Stomach smooth muscle (tissue), 2 donors: ENCODE results near the gene ITIH3.
"Not testable (repeated sequence)": the region's sequence is repeated elsewhere in the genome, so short reads cannot be mapped to it uniquely, and the experiment has no call there.

ENCODE experiments used
- H3K27ac ChIP-seq: one replicate; pipeline ENCODE4 v1.7.0; 2013; ENCODE audit warnings: mild to moderate bottlenecking, low read length, inconsistent platforms
- H3K27me3 ChIP-seq, 2 donors: one replicate each; pipeline ENCODE4 v1.7.0; 2013; ENCODE audit warnings: low read length in 2 of 2; ENCODE audit not compliant: insufficient read depth in 2 of 2, control insufficient read depth in 1 of 2
- H3K36me3 ChIP-seq, 2 donors: one replicate each; pipeline ENCODE4 v1.7.0; 2013; ENCODE audit warnings: low read length in 2 of 2; ENCODE audit not compliant: control insufficient read depth in 2 of 2, insufficient read depth in 2 of 2
- H3K4me1 ChIP-seq: one replicate; pipeline ENCODE4 v1.7.0; 2013; ENCODE audit warnings: low read length; ENCODE audit not compliant: control insufficient read depth, insufficient read depth
- H3K4me3 ChIP-seq, 2 donors: one replicate each; pipeline ENCODE4 v1.7.0; 2013; ENCODE audit warnings: low read length in 2 of 2
- H3K9ac ChIP-seq, 2 donors: one replicate each; pipeline ENCODE4 v1.7.0; 2013; ENCODE audit warnings: low read length in 2 of 2, mild to moderate bottlenecking in 1 of 2
- H3K9me3 ChIP-seq, 2 donors: one replicate each; pipeline ENCODE4 v1.7.0; 2013; ENCODE audit warnings: low read length in 2 of 2; ENCODE audit not compliant: control insufficient read depth in 2 of 2
- donor health status: healthy.
- donor health status: Pancreatic carcinoma.

The ITIH3 gene

DNA sequence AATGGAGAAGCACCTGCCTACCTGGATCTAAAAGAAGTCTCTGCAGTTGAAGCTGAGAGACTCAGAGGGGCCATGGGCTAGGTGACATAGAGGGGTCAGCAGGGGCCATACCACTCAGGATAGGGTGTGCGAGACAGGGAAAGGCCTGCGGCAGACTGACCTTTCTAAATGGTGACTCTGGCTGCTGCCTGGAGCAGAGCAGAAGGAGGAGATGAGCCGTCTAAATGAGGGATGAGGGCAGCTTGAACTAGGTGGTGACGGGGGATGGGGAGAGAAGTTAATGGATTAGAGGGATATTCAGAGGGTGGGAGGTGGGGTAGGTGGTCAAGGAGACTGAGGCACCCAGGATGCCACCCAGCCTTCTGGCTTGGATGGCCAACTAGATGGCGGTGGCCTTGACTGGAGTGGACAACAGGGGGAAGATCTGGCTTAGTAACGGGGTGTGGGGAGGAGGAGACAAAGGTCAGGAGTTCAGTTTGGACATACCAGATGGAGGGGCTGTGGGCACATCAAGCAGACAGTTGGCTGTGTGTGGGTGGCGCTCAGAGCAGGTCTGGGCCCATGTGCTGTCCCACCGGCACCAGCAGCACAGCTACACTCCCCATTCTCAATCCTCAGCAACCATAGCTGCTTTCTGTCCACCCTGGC lies 20.4 kb upstream of the ITIH3 start:
- Histone ChIP-seq H3K4me3 (no peak overlapping the region), H3K27ac (no peak overlapping the region), H3K9ac (no peak overlapping the region), H3K9me3 (no peaks in the 10 kb centered on the region), H3K36me3 (no peaks in the 10 kb centered on the region), H3K4me1 (peaks cover 15% of the 10 kb centered on the region), H3K27me3 (peaks cover 0 to under 1% of the 10 kb centered on the region in 2 donors)

DNA sequence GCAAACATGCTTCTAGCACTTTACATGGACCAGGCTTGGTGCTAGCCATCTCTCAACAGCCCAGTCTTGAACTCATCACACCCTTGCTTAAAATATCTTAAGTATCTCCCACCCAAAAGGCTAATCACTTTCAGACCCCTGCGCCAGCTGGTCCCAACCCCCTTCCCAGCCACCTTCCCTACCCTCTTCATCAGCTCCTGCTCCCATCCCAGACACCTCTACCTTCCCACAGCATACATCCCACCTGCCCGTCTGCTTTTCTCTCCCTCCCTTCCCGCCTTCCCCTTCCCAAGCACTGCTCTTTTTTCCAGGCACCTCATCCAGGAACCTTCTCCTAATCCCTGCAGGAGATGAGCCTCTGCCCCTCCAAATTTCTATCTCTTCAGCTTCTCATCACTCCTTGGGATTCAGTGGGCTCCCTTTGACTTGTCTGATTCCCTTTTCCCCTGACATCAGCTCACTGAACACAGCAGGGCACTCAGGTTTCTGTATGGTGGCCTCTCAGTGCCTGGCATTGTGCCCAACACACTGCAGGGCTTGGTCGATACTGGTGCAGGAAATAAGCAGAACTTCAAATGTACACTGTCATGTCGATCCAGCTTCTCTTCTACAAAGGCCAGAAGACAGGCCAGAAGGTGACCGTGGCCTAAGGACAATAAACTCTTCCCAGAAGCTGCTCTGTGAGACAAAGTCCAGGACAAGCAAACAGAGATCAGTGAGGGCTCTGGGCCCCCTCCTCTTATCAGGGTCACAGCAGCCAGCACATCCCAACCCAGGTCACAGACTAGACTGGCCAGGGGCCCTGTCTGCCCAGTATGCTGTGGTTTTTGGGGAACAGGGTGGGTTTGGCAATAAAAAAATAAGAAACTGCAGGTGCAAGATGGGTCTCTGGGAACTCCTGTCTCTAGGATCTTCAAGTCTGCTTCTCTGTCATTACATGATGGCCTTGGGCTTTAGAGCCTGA lies 19.4 kb upstream of the ITIH3 start:
- Histone ChIP-seq H3K27ac (no peak overlapping the region), H3K27me3 (peaks cover 0 to 2% of the 10 kb centered on the region in 2 donors), H3K4me3 (no peak overlapping the region), H3K4me1 (peaks cover 6% of the 10 kb centered on the region), H3K36me3 (no peaks in the 10 kb centered on the region), H3K9ac (no peak overlapping the region), H3K9me3 (no peaks in the 10 kb centered on the region)

DNA sequence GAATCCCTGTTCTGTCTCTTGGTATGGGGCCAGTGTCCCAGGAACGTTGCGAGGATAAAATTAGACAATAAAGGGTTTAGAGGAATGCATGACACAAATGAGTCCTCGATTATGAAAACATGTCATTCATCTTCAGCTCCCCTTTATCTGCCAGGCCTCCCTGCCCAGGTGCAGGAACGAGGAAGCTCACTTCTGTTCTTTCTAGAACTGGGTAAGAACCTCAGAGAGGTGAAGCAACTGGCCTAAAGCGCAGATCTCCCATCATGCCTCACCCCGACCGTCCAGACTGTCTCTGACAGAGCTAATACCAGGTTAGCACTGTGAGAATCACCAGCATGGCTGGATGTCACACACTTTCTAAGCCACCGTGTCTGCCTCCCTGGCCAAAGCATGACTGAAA lies 18.7 kb upstream of the ITIH3 start:
- Histone ChIP-seq H3K9ac (no peak overlapping the region), H3K27ac (no peak overlapping the region), H3K9me3 (no peaks in the 10 kb centered on the region), H3K27me3 (peaks cover 0 to 2% of the 10 kb centered on the region in 2 donors), H3K36me3 (no peaks in the 10 kb centered on the region), H3K4me1 (peaks cover 6% of the 10 kb centered on the region), H3K4me3 (no peak overlapping the region)

DNA sequence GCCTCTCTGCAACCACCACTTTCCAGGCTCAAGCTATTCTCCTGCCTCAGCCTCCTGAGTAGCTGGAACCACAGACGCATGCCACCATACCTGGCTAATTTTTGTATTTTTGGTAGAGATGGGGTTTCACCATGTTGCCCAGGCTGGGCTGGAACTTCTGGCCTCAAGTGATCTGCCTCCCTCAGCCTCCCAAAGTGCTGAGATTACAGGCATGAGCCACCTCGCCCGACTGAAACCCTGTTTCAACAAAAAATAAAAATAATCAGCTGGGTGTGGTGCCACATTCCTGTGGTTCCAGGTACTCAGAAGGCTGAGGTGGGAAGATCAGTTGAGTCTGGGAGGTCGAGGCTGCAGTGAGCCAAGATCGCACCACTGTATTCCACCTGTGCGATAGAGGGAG lies 18.1 kb upstream of the ITIH3 start:
- not testable (repeated sequence) for H3K4me1 ChIP-seq, H3K4me3 ChIP-seq, H3K9me3 ChIP-seq, H3K27ac ChIP-seq, H3K36me3 ChIP-seq, H3K27me3 ChIP-seq, H3K9ac ChIP-seq

DNA sequence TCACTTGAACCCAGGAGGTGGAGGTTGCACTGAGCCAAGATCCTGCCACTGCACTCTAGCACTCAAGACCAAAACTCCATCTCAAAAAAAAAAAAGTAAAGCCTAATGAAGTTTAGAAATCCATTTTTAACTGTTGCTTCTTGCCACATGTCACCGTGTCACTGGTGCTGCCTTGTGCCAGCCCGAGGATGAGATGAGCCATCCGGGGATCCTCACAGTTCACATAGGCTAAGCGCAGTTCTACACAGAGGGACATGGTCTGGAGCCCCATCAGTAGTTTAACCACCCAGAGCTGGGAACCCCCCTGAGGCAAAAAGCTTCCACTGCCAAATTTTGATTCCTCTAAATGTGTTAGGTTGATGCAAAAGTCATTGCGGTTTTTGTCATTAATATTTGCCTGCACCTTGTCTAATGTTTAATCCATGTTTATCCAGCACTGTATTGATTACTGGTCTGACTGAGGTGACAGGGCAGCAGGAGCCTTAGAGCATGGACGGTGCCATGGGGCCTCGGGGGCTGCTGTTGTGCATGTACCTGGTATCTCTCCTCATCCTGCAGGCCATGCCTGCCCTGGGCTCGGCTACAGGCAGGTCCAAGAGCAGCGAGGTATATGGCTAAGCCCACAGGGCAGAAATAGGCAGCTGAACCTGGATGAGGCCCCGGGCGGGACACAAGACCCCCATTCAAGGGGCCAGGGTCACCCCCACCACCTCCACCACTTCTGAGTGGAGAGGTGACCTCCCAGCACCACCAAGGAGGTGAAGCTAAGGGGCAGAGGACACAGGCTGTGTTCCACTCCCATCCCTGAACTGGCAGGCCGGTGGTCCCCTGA lies 17.3 kb upstream of the ITIH3 start, which contains the start of gene ITIH1:
Gene ITIH1, plus strand, starts transcription at position 473 of the 832 bp plus-strand sequence. Its CDS starts 17 bp downstream, at position 490.
- H3K36me3 ChIP-seq = no peaks in the 10 kb centered on the region
- H3K9me3 ChIP-seq = no peaks in the 10 kb centered on the region
- peaks cover 2 to 3% of the 10 kb centered on the region in 2 donors for H3K27me3 ChIP-seq
- H3K4me1 ChIP-seq = no peaks in the 10 kb centered on the region
- H3K9ac ChIP-seq = no peak within 1 kb of the TSS
- no peak within 1 kb of the TSS for H3K27ac ChIP-seq
- no peak within 1 kb of the TSS for H3K4me3 ChIP-seq

- Histone ChIP-seq H3K27me3 (peaks cover 2 to 3% of the 10 kb centered on the region in 2 donors), H3K36me3 (no peaks in the 10 kb centered on the region), H3K4me1 (no peaks in the 10 kb centered on the region), H3K9me3 (no peaks in the 10 kb centered on the region), H3K9ac (no peak overlapping the region), H3K27ac (no peak overlapping the region), H3K4me3 (no peak overlapping the region)
These were observed 16.4 kb upstream of the ITIH3 start for GRCh38 chr3:52777959-52778805.

DNA sequence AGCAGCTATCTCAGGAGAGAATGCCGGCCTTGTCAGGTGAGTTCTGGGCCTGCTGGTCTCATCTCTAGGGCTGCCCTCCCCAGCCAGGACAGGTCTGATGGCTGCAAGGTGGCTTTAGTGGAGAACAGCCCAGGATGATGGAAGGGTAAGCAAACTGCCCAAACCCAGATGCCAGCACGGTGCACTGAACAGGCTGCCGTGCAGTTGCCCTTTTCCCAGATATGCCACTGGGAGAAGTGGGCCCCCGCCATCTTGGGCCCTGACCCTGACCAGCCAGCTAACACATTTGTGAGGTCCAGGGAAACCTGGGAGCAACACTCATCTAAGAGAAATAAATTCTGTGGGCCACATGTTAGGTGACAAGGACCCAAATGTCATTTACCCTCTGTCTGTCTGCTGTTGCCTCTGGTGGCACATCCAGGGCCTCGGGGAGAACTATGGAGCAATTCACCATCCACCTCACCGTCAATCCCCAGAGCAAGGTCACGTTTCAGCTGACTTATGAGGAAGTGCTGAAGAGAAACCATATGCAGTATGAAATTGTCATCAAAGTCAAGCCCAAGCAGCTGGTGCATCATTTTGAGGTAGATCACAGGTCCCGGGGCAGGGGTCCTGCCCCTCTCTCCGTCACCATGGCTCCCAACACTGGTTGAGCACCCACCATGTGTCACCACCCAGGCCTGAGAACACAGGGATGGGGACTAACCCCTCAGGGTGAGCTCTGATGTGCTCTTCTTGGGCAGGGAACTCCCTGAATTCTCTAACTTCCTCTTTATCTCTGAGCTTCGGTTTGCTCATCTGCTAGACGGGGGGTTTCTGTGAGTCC lies 15.4 kb upstream of the ITIH3 start:
- H3K4me1 ChIP-seq = no peaks in the 10 kb centered on the region
- H3K4me3 ChIP-seq = no peak overlapping the region
- H3K9ac ChIP-seq = no peak overlapping the region
- H3K27me3 ChIP-seq = peaks cover 2 to 3% of the 10 kb centered on the region in 2 donors
- no peaks in the 10 kb centered on the region for H3K9me3 ChIP-seq
- no peak overlapping the region for H3K27ac ChIP-seq
- H3K36me3 ChIP-seq = no peaks in the 10 kb centered on the region

DNA sequence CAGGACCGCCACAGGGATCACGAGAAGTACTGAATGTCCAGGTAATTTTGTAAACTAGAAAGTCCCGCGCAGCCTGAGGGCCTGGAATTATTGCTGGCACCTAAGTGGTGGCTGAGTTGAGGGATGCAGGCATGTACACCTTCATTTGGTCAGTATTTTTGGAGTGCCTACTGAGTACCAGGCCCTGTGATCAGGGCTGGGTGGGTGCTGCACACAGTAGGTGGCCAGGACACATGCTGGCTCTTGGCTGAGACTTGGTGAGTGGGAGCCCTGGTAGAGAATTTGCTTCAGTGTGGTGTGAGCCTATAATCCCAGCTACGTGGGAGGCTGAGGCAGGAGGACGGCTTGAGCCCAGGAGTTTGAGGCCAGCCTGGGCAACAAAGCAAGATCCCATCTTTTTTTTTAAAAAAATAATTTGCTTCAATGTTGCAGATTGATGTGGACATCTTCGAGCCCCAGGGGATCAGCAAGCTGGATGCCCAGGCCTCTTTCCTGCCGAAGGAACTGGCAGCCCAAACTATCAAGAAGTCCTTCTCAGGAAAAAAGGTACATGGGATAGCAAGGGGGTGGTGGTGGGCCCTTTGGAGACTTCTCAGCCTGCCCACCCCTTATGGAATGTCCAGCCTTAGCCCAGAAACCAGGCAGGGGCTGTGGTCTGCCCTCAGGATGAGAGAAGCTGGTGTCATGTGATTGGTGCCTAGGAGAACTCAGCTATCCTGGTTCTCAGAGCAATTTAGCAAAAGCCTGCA lies 14.6 kb upstream of the ITIH3 start:
- Histone ChIP-seq H3K4me3 (no peak overlapping the region), H3K4me1 (no peaks in the 10 kb centered on the region), H3K36me3 (no peaks in the 10 kb centered on the region), H3K9ac (no peak overlapping the region), H3K9me3 (no peaks in the 10 kb centered on the region), H3K27ac (no peak overlapping the region), H3K27me3 (peaks cover 2 to 3% of the 10 kb centered on the region in 2 donors)

- no peak overlapping the region for H3K27ac ChIP-seq
- H3K27me3 ChIP-seq = peaks cover 2 to 3% of the 10 kb centered on the region in 2 donors
- no peaks in the 10 kb centered on the region for H3K36me3 ChIP-seq
- no peaks in the 10 kb centered on the region for H3K4me1 ChIP-seq
- H3K9me3 ChIP-seq = no peaks in the 10 kb centered on the region
- H3K9ac ChIP-seq = no peak overlapping the region
- no peak overlapping the region for H3K4me3 ChIP-seq
These were observed 12.9 kb upstream of the ITIH3 start for GRCh38 chr3:52781741-52782140.
